Lower leg skin (tissue), 4 donors: ENCODE results near the gene CRELD2. TPM values are rescaled to one million over a fixed set of nuclear protein-coding genes. Genes with fewer than 3 reads are reported as not detected.

Experiments
- DNase-seq, 2 donors: peaks; one replicate each; pipeline ENCODE4 v3.0.0-alpha.2; 2019; ENCODE audit warnings: low spot score in 2 of 2
- H3K4me3 ChIP-seq: fragments of 200-600 bp; sonication (generic); 2 replicates; pipeline ENCODE4 v1.5.1; 2017; ENCODE audit warnings: mild to moderate bottlenecking, low read depth; ENCODE audit not compliant: poor library complexity, severe bottlenecking
- POLR2A ChIP-seq, 2 donors: fragments of 450-650 bp; IDR thresholded peaks; one replicate each; pipeline ENCODE4 v1.6.1; 2016 to 2017; ENCODE audit warnings: antibody characterized with exemption in 2 of 2, mild to moderate bottlenecking in 1 of 2, moderate library complexity in 1 of 2
- WGBS, 2 donors: methylation state at CpG; one replicate each; pipeline ENCODE4 v1.1.5; 2018; 5-methylcytosine and 5-hydroxymethylcytosine counted together
- intact Hi-C: fragments of 100-400 bp; cut with DNase I; formaldehyde crosslinking; loops from one replicate; pipeline ENCODE4 v1.15.0; 2023; ENCODE audit warnings: low total_unique reads
- total RNA-seq, 4 donors: library from RNA; depleted of rRNA; stranded (reverse); fragments of >200 nt; gene quantifications; one replicate each; pipeline ENCODE4 v1.1.0, GENCODE V29; 2016
- TF ChIP-seq, protein P1 (sequence below), 3 donors: fragments of 450-650 bp; IDR thresholded peaks; one replicate each; pipeline ENCODE4 v1.5.1; 2016; ENCODE audit warnings: antibody characterized with exemption in 3 of 3, mild to moderate bottlenecking in 3 of 3, moderate library complexity in 2 of 3

Gene CRELD2
- total RNA-seq, 4 donors from 2014 or later, result 9.1 to 28.0 (median 18.0) TPM

GRCh38 chr22:49899530-49899929 lies 18.9 kb upstream of the CRELD2 start:
- H3K4me3 ChIP-seq, result no peak overlapping the region
- intact Hi-C loops, result no loop called here
- no peak for TF ChIP-seq POLR2A (IDR thresholded peaks at IDR 0.05)
- TF ChIP-seq, protein P1, sequence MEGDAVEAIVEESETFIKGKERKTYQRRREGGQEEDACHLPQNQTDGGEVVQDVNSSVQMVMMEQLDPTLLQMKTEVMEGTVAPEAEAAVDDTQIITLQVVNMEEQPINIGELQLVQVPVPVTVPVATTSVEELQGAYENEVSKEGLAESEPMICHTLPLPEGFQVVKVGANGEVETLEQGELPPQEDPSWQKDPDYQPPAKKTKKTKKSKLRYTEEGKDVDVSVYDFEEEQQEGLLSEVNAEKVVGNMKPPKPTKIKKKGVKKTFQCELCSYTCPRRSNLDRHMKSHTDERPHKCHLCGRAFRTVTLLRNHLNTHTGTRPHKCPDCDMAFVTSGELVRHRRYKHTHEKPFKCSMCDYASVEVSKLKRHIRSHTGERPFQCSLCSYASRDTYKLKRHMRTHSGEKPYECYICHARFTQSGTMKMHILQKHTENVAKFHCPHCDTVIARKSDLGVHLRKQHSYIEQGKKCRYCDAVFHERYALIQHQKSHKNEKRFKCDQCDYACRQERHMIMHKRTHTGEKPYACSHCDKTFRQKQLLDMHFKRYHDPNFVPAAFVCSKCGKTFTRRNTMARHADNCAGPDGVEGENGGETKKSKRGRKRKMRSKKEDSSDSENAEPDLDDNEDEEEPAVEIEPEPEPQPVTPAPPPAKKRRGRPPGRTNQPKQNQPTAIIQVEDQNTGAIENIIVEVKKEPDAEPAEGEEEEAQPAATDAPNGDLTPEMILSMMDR (IDR thresholded peaks at IDR 0.05), result no peak
- WGBS, 2 donors, result 92 to 97% methylated on average over 6 of the region's 6 CpGs
- DNase-seq, result no peak

- 84 to 89% methylated on average over 30 of the region's 30 CpGs for WGBS, 2 donors
- intact Hi-C loops, result no loop called here
- H3K4me3 ChIP-seq, result no peak overlapping the region
- DNase-seq, result peak in 1 of 2 donors; percentile 79
- TF ChIP-seq, protein P1 (IDR thresholded peaks at IDR 0.05), result no peak
- no peak for TF ChIP-seq POLR2A (IDR thresholded peaks at IDR 0.05)
Measured at GRCh38 chr22:49900441-49901230, 17.8 kb upstream of the CRELD2 start.

DNA sequence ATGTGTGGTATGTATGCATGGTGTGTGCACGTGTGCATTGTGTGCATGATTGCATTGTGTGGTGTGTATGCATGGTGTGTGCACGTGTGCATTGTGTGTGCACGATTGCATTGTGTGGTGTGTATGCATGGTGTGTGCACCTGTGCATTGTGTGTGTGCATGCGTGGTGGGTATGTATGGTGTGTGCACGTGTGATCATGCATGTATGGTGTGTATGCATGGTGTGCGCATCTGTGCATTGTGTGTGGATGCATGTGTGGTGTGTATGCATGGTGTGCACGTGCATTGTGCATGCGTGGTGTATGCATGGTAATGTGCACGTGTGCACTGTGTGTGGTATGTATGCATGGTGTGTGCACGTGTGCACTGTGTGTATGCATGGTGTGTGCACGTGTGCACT lies 17.0 kb upstream of the CRELD2 start:
- TF ChIP-seq, protein P1 (IDR thresholded peaks at IDR 0.05), result no peak
- no peak for TF ChIP-seq POLR2A (IDR thresholded peaks at IDR 0.05)
- 91 to 93% methylated on average over 11 of the region's 11 CpGs for WGBS, 2 donors
- H3K4me3 ChIP-seq, result no peak overlapping the region
- DNase-seq, result no peak
- intact Hi-C loops, result no loop called here

GRCh38 chr22:49903322-49904039 lies 15.0 kb upstream of the CRELD2 start:
- intact Hi-C loops, result no loop called here
- 96 to 97% methylated on average over 7 to 16 of the region's 17 CpGs for WGBS, 2 donors
- TF ChIP-seq, protein P1 (IDR thresholded peaks at IDR 0.05), result no peak
- TF ChIP-seq POLR2A (IDR thresholded peaks at IDR 0.05), result no peak
- H3K4me3 ChIP-seq, result no peak overlapping the region
- no peak for DNase-seq

DNA sequence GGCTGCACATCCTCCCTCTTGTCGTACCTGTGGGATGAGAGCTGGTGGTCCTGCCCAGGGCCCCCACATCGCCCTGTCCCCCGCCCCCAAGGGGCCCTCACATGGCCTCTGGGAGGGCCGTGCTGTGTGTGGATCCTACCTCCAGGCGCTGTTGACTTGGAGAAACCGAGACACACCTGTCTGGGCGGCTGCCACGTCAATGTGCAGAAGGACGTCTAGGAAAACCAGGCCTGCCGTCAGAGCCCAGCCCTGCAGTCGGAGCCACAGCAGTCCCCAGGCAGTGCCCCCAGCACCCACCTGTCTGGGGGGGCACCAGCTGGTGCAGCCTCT lies 14.4 kb upstream of the CRELD2 start:
- intact Hi-C loops, result no loop called here
- TF ChIP-seq, protein P1 (IDR thresholded peaks at IDR 0.05), result no peak
- TF ChIP-seq POLR2A (IDR thresholded peaks at IDR 0.05), result no peak
- no peak for DNase-seq
- WGBS, 2 donors, result 87 to 97% methylated on average over 11 of the region's 11 CpGs
- H3K4me3 ChIP-seq, result no peak overlapping the region
